Stomach (tissue), 9 donors: Measurements from ENCODE around the gene GRIK1. TPM values are rescaled to one million over a fixed set of nuclear protein-coding genes. Genes with fewer than 3 reads are reported as not detected.

Experiments
- DNase-seq, 2 donors: peaks; one replicate each; pipeline versions ENCODE4 v3.0.0 to v3.0.0-alpha.2; 2013 to 2019
- H3K27ac ChIP-seq, 5 donors: fragments of 200-600 bp in 4 of 5; sonication (generic) in 4 of 5; one replicate each; pipeline ENCODE4 v1.5.1; 2013 to 2019; ENCODE audit warnings: mild to moderate bottlenecking in 1 of 5, moderate library complexity in 1 of 5
- H3K27me3 ChIP-seq, 3 donors: fragments of 200-600 bp; sonication (generic); one replicate each; pipeline ENCODE4 v1.5.1; 2017 to 2019; ENCODE audit warnings: mixed run types in 1 of 3
- H3K36me3 ChIP-seq, 4 donors: fragments of 200-600 bp; sonication (generic); 1 replicate in 3 of 4; 2 replicates in 1 of 4; pipeline ENCODE4 v1.5.1; 2016 to 2019
- H3K4me1 ChIP-seq, 4 donors: fragments of 200-600 bp; sonication (generic); one replicate each; pipeline ENCODE4 v1.5.1; 2016 to 2019
- H3K4me3 ChIP-seq, 4 donors: fragments of 200-600 bp; sonication (generic) in 3 of 4; one replicate each; pipeline ENCODE4 v1.5.1; 2016 to 2019; ENCODE audit warnings: mild to moderate bottlenecking in 1 of 4
- H3K9me3 ChIP-seq, 4 donors: fragments of 200-600 bp; sonication (generic); one replicate each; pipeline ENCODE4 v1.5.1; 2016 to 2019
- EP300 ChIP-seq: sonication (generic); formaldehyde crosslinking; IDR thresholded peaks from one replicate; pipeline ENCODE4 v1.6.1; 2017; ENCODE audit warnings: antibody characterized with exemption
- POLR2A ChIP-seq, 4 donors: fragments of 450-650 bp; IDR thresholded peaks; one replicate each; pipeline ENCODE4 v1.6.1; 2016; ENCODE audit warnings: antibody characterized with exemption in 4 of 4, control low read depth in 2 of 4, mild to moderate bottlenecking in 1 of 4, moderate library complexity in 1 of 4
- POLR2AphosphoS5 ChIP-seq, 3 donors: sonication (generic); formaldehyde crosslinking; IDR thresholded peaks; one replicate each; pipeline ENCODE4 v1.6.1; 2016; ENCODE audit warnings: antibody characterized with exemption in 3 of 3
- whole genome bisulfite sequencing, 5 donors: extraction: QIAGEN DNeasy Blood & Tissue Kit in 3 of 5; methylation state at CpG; one replicate each; pipeline versions ENCODE4 v1.1.5 to v1.1.7; 2013 to 2018; 5-methylcytosine and 5-hydroxymethylcytosine counted together
- intact Hi-C: fragments of 100-400 bp; cut with DNase I; formaldehyde crosslinking; loops from one replicate; pipeline ENCODE4 v1.15.1; 2023; ENCODE audit warnings: low total_unique reads
- polyA plus RNA-seq, 3 donors: library from polyadenylated mRNA; stranded (reverse); fragments of 200-250 nt; gene quantifications; one replicate each; pipeline ENCODE4 v1.2.3, GENCODE V29; 2013
- total RNA-seq, 5 donors: library from RNA; depleted of rRNA; stranded (reverse); fragments of >200 nt; gene quantifications; one replicate each; pipeline versions ENCODE4 v1.1.0 to v1.2.3, GENCODE V29; 2014 to 2016
- TF ChIP-seq, protein P1 (sequence below), 7 experiments: fragments of 450-650 bp in 4 of 7; fragments of 200-600 bp in 3 of 7; sonication (generic) in 3 of 7; IDR thresholded peaks; one replicate each; pipeline ENCODE4 v1.5.1; 2016 to 2019; ENCODE audit warnings: antibody characterized with exemption in 7 of 7, control low read depth in 2 of 7, mild to moderate bottlenecking in 1 of 7
- donor health status: healthy with polysubstance abuse.
- donor health status: Bipolar disorder and iron deficiency.
- donor health status: healthy.

GRIK1 gene
- total and polyA plus RNA-seq, 8 donors = 0.06 to 1.5 (median 0.66) TPM; not detected in 4

DNA sequence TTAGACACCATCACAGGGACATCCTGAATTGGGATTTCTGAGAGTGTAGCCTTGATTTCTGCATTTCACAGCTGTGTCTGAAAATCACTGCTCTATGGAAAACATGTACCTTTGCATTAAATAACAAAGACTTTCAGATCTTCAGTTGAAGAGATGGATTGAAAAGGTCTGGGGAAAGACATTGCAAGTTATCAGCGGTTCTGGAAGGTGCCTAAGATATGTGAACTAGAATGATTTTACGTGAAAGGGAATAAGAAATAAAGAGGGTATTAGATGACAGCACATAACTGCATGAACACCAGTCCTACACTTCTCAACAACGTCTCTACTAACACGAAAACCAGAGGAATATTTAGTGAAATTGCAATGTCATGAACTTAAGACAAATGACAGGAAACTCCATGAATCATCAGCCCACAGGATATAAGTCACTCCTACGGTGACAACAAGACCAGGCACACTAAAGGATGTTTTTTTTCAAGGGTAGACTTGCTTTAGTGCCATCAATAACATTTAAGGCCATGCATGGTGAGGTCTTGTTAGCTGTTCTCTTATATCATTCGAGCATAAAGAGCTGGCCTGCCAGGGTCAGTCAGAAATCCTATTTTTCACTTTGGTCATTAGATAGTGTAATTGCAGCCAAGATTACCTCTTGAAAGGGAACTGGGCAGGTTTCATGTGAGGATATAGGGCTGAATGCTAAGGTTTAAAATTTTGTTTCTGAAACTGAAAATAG, 283.1 kb downstream of the GRIK1 start:
- 31 to 39% (median 37%) methylated on average over 6 of the region's 6 CpGs for WGBS, 5 donors
- TF ChIP-seq POLR2AphosphoS5 (IDR thresholded peaks at IDR 0.05) = no peak
- no peak for TF ChIP-seq POLR2A (IDR thresholded peaks at IDR 0.05)
- no peak for TF ChIP-seq EP300
- TF ChIP-seq, protein P1, sequence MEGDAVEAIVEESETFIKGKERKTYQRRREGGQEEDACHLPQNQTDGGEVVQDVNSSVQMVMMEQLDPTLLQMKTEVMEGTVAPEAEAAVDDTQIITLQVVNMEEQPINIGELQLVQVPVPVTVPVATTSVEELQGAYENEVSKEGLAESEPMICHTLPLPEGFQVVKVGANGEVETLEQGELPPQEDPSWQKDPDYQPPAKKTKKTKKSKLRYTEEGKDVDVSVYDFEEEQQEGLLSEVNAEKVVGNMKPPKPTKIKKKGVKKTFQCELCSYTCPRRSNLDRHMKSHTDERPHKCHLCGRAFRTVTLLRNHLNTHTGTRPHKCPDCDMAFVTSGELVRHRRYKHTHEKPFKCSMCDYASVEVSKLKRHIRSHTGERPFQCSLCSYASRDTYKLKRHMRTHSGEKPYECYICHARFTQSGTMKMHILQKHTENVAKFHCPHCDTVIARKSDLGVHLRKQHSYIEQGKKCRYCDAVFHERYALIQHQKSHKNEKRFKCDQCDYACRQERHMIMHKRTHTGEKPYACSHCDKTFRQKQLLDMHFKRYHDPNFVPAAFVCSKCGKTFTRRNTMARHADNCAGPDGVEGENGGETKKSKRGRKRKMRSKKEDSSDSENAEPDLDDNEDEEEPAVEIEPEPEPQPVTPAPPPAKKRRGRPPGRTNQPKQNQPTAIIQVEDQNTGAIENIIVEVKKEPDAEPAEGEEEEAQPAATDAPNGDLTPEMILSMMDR (IDR thresholded peaks at IDR 0.05) = no peak
- no peaks in the 10 kb centered on the region for H3K27me3 ChIP-seq
- H3K4me1 ChIP-seq = no peaks in the 10 kb centered on the region
- no peaks in the 10 kb centered on the region for H3K36me3 ChIP-seq
- H3K27ac ChIP-seq = no peak overlapping the region
- H3K4me3 ChIP-seq = no peak overlapping the region
- intact Hi-C loops = no loop called here
- H3K9me3 ChIP-seq = peaks cover 0 to 4% (median 0%) of the 10 kb centered on the region in 4 donors
- DNase-seq = peak in 1 of 2 donors; percentile 14

DNA sequence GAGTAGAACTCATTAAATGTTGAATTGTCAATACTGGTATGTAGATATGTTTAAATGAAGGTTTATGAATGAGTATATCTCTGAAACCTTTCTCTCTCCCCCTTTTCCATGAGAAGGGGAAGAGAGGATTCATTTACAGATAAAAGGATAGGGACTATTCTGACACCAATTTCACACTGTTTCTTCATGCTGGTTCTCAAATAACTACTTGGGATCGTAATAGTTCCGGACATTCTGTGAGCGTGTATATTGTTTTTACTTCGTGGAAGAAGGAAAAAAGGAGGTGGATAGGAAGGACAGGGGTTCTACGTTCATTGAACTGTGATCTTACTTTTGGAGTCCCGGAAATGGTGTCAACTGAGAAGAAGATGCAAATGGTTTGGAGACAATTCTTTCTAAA, 284.2 kb downstream of the GRIK1 start:
- H3K4me3 ChIP-seq = no peak overlapping the region
- no peaks in the 10 kb centered on the region for H3K36me3 ChIP-seq
- WGBS, 5 donors = 89 to 97% (median 91%) methylated on average over 6 of the region's 6 CpGs
- no peak for TF ChIP-seq POLR2A (IDR thresholded peaks at IDR 0.05)
- TF ChIP-seq, protein P1 (IDR thresholded peaks at IDR 0.05) = no peak
- TF ChIP-seq EP300 = no peak
- TF ChIP-seq POLR2AphosphoS5 (IDR thresholded peaks at IDR 0.05) = no peak
- no peak overlapping the region for H3K27ac ChIP-seq
- no peak for DNase-seq
- H3K9me3 ChIP-seq = peaks cover 0 to 4% (median 0%) of the 10 kb centered on the region in 4 donors
- no peaks in the 10 kb centered on the region for H3K4me1 ChIP-seq
- H3K27me3 ChIP-seq = no peaks in the 10 kb centered on the region
- intact Hi-C loops = no loop called here

DNA sequence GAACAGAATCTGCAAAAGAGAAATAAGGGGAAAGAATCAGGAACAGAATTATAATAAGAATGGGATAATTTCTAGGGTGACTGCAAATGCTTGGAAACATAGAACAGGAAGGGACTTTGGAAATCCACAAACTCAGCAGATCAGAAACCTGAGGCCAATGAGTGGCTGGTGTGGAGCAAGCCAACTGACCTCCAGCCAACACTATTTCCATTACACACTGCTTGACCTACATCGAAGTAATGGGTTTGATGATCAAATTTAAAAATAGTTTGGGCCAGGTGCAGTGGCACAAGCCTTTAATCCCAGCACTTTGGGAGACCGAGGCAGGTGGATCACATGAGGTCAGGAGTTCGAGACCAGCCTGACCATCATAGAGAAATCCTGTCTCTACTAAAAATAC, 284.9 kb downstream of the GRIK1 start:
- H3K27ac ChIP-seq = no peak overlapping the region
- 77 to 94% (median 83%) methylated on average over 3 of the region's 3 CpGs for WGBS, 5 donors
- DNase-seq = no peak
- H3K4me3 ChIP-seq = no peak overlapping the region
- no peaks in the 10 kb centered on the region for H3K36me3 ChIP-seq
- intact Hi-C loops = no loop called here
- H3K4me1 ChIP-seq = no peaks in the 10 kb centered on the region
- H3K9me3 ChIP-seq = peaks cover 0 to 4% (median 0%) of the 10 kb centered on the region in 4 donors
- no peak for TF ChIP-seq POLR2AphosphoS5 (IDR thresholded peaks at IDR 0.05)
- TF ChIP-seq EP300 = no peak
- TF ChIP-seq, protein P1 (IDR thresholded peaks at IDR 0.05) = no peak
- TF ChIP-seq POLR2A (IDR thresholded peaks at IDR 0.05) = no peak
- no peaks in the 10 kb centered on the region for H3K27me3 ChIP-seq

DNA sequence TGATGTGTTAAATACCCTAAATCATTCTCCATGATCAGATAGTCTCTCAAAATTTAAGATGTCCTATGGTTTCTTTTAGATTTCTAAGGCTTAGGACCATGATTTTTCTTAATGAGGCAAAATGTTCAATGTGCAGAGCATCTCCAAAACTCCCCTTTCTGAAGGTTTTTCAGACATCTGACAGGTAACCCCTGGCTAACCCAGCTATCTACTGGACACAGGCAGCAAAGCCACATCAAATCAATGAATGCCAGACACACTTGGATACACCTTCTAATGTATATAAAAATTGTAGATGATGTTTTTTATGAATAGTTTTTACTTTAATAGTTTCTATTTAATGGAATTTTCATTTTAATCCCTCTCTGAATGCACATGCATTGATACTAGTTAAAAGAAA, 285.6 kb downstream of the GRIK1 start:
- intact Hi-C loops = no loop called here
- TF ChIP-seq EP300 = no peak
- TF ChIP-seq, protein P1 (IDR thresholded peaks at IDR 0.05) = no peak
- no peak for TF ChIP-seq POLR2AphosphoS5 (IDR thresholded peaks at IDR 0.05)
- TF ChIP-seq POLR2A (IDR thresholded peaks at IDR 0.05) = no peak
- no peak overlapping the region for H3K27ac ChIP-seq
- DNase-seq = no peak
- H3K27me3 ChIP-seq = no peaks in the 10 kb centered on the region
- H3K4me1 ChIP-seq = no peaks in the 10 kb centered on the region
- no peak overlapping the region for H3K4me3 ChIP-seq
- peaks cover 0 to 4% (median 0%) of the 10 kb centered on the region in 4 donors for H3K9me3 ChIP-seq
- no peaks in the 10 kb centered on the region for H3K36me3 ChIP-seq
